HEK293 (cell line): ENCODE results near the gene OR52E6.

Source experiments
- CTCF ChIA-PET: fragments of 350-600 bp; formaldehyde crosslinking; extraction: SDS; loops from one replicate; lab custom pipeline; 2021; ENCODE audit warnings: antibody characterized with exemption; lab: Yijun Ruan, JAX
- POLR2A ChIA-PET: fragments of 300-600 bp; formaldehyde crosslinking; extraction: SDS; loops from one replicate; lab custom pipeline; 2020; ENCODE audit warnings: antibody characterized with exemption, inconsistent platforms; lab: Yijun Ruan, JAX
- H3K27ac ChIP-seq: fragments of 200-500 bp; sonication (Bioruptor generic); 2 replicates; pipeline ENCODE4 v1.5.1; 2014; ENCODE audit warnings: low read depth, low read length, control low read depth, inconsistent platforms; ENCODE audit errors: extremely low read depth
- H3K36me3 ChIP-seq, 2 experiments: fragments of 200-500 bp in 1 of 2; sonication (Bioruptor generic) in 1 of 2; 1 replicate in 1 of 2; 2 replicates in 1 of 2; pipeline ENCODE4 v1.5.1; 2014 to 2017; ENCODE audit warnings: inconsistent platforms in 2 of 2, low read length in 2 of 2; ENCODE audit not compliant: control insufficient read depth in 2 of 2, insufficient read depth in 1 of 2
- H3K4me1 ChIP-seq: fragments of 200-500 bp; sonication (Bioruptor generic); 2 replicates; pipeline ENCODE4 v1.5.1; 2014; ENCODE audit warnings: mild to moderate bottlenecking, low read length, inconsistent platforms; ENCODE audit not compliant: control insufficient read depth, insufficient read depth
- H3K4me3 ChIP-seq: 2 replicates; pipeline ENCODE4 v1.5.1; 2011; ENCODE audit warnings: low read depth, mild to moderate bottlenecking, control low read depth, low read length, moderate library complexity
- H3K9me3 ChIP-seq: fragments of 200-500 bp; sonication (Bioruptor generic); 2 replicates; pipeline ENCODE4 v1.5.1; 2014; ENCODE audit warnings: low read depth, low read length, inconsistent platforms; ENCODE audit not compliant: control insufficient read depth, insufficient read depth
- EGR2 ChIP-seq: fragments of 450-650 bp; formaldehyde crosslinking; IDR thresholded peaks from 2 replicates; pipeline ENCODE4 v1.5.1; 2016; ENCODE audit warnings: low read depth, missing biosample characterization, missing genetic modification characterization
- GLIS2 ChIP-seq: fragments of 450-650 bp; formaldehyde crosslinking; IDR thresholded peaks from 2 replicates; pipeline ENCODE4 v1.5.1; 2016; ENCODE audit warnings: missing biosample characterization, missing genetic modification characterization
- MZF1 ChIP-seq: fragments of 450-650 bp; formaldehyde crosslinking; IDR thresholded peaks from 2 replicates; pipeline ENCODE4 v1.5.1; 2017; ENCODE audit warnings: missing biosample characterization, missing genetic modification characterization, borderline replicate concordance
- REPIN1 ChIP-seq: fragments of 450-650 bp; formaldehyde crosslinking; IDR thresholded peaks from 2 replicates; pipeline ENCODE4 v1.5.1; 2017; ENCODE audit warnings: missing biosample characterization, missing genetic modification characterization, low read depth
- SCRT1 ChIP-seq: fragments of 450-650 bp; formaldehyde crosslinking; IDR thresholded peaks from 2 replicates; pipeline ENCODE4 v1.5.1; 2016; ENCODE audit warnings: missing biosample characterization, missing genetic modification characterization, borderline replicate concordance
- ZBTB7A ChIP-seq: fragments of 450-650 bp; formaldehyde crosslinking; IDR thresholded peaks from 2 replicates; pipeline ENCODE4 v1.5.1; 2016; ENCODE audit warnings: low read depth, missing biosample characterization, missing genetic modification characterization
- ZNF175 ChIP-seq: fragments of 450-650 bp; formaldehyde crosslinking; IDR thresholded peaks from 2 replicates; pipeline ENCODE4 v1.5.1; 2016; ENCODE audit warnings: missing biosample characterization, missing genetic modification characterization
- ZNF211 ChIP-seq: fragments of 450-650 bp; formaldehyde crosslinking; IDR thresholded peaks from 2 replicates; pipeline ENCODE4 v1.5.1; 2016; ENCODE audit warnings: low read depth, missing biosample characterization, missing genetic modification characterization
- ZNF311 ChIP-seq: fragments of 450-650 bp; formaldehyde crosslinking; IDR thresholded peaks from 2 replicates; pipeline ENCODE4 v1.5.1; 2017; ENCODE audit warnings: missing biosample characterization, missing genetic modification characterization, borderline replicate concordance
- ZNF324 ChIP-seq: fragments of 450-650 bp; formaldehyde crosslinking; IDR thresholded peaks from 2 replicates; pipeline ENCODE4 v1.5.1; 2016; ENCODE audit warnings: missing biosample characterization, missing genetic modification characterization
- ZNF335 ChIP-seq: fragments of 450-650 bp; formaldehyde crosslinking; conservative IDR thresholded peaks from 2 replicates; pipeline ENCODE4 v1.5.1; 2016; ENCODE audit warnings: missing biosample characterization, missing genetic modification characterization
- ZNF473 ChIP-seq: fragments of 450-650 bp; formaldehyde crosslinking; IDR thresholded peaks from 2 replicates; pipeline ENCODE4 v1.5.1; 2017; ENCODE audit warnings: missing biosample characterization, missing genetic modification characterization
- ZNF530 ChIP-seq: fragments of 450-650 bp; formaldehyde crosslinking; IDR thresholded peaks from 2 replicates; pipeline ENCODE4 v1.5.1; 2016; ENCODE audit warnings: low read depth, missing biosample characterization, missing genetic modification characterization
- ZNF626 ChIP-seq: fragments of 450-650 bp; sonication (Bioruptor Pico); formaldehyde crosslinking; IDR thresholded peaks from 2 replicates; pipeline ENCODE4 v1.5.1; 2018; ENCODE audit warnings: missing biosample characterization, missing genetic modification characterization, inconsistent platforms
- ZNF768 ChIP-seq: fragments of 450-650 bp; formaldehyde crosslinking; IDR thresholded peaks from 2 replicates; pipeline ENCODE4 v1.5.1; 2018; ENCODE audit warnings: missing biosample characterization, mild to moderate bottlenecking, missing genetic modification characterization
- ZNF777 ChIP-seq: fragments of 450-650 bp; formaldehyde crosslinking; IDR thresholded peaks from 2 replicates; pipeline ENCODE4 v1.5.1; 2017; ENCODE audit warnings: missing biosample characterization, missing genetic modification characterization, borderline replicate concordance
- TF ChIP-seq, protein P1 (sequence below): fragments of 450-650 bp; formaldehyde crosslinking; IDR thresholded peaks from 2 replicates; pipeline ENCODE4 v1.5.1; 2016; ENCODE audit warnings: missing biosample characterization, missing genetic modification characterization
- TF ChIP-seq, protein P2 (sequence below): fragments of 450-650 bp; formaldehyde crosslinking; IDR thresholded peaks from 2 replicates; pipeline ENCODE4 v1.5.1; 2016; ENCODE audit warnings: missing biosample characterization, missing genetic modification characterization, borderline replicate concordance
- TF ChIP-seq, protein P3 (sequence below): fragments of 450-650 bp; formaldehyde crosslinking; IDR thresholded peaks from 2 replicates; pipeline ENCODE4 v1.5.1; 2016; ENCODE audit warnings: missing biosample characterization, missing genetic modification characterization, borderline replicate concordance
- TF ChIP-seq, protein P4 (sequence below): fragments of 450-650 bp; formaldehyde crosslinking; IDR thresholded peaks from 2 replicates; pipeline ENCODE4 v1.5.1; 2017; ENCODE audit warnings: missing biosample characterization, mild to moderate bottlenecking, missing genetic modification characterization, moderate library complexity

OR52E6 gene

DNA sequence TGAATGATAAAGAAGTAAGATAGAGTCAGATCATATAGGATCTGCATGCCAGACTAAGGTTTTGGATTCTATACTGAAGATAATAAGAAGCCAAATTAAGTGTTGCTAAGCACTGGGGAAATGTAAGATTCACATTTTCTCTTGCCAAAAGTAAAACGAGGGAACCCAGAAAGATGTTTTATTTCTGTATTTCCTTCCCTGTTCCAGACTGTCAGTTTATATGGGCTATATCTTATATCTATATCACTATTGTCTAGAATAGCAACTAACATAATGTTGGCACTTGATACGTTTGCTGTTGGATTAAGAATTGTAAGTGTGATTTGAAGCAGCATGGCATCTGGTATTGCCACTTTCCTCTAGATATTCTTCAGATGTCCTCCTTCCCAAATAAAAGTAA is 8.3 kb downstream of the OR52E6 start (continued):
- no peak for TF ChIP-seq REPIN1 (tag by site-specific recombination)
- TF ChIP-seq GLIS2 (tag by site-specific recombination), result no peak
- TF ChIP-seq ZNF530, result no peak

DNA sequence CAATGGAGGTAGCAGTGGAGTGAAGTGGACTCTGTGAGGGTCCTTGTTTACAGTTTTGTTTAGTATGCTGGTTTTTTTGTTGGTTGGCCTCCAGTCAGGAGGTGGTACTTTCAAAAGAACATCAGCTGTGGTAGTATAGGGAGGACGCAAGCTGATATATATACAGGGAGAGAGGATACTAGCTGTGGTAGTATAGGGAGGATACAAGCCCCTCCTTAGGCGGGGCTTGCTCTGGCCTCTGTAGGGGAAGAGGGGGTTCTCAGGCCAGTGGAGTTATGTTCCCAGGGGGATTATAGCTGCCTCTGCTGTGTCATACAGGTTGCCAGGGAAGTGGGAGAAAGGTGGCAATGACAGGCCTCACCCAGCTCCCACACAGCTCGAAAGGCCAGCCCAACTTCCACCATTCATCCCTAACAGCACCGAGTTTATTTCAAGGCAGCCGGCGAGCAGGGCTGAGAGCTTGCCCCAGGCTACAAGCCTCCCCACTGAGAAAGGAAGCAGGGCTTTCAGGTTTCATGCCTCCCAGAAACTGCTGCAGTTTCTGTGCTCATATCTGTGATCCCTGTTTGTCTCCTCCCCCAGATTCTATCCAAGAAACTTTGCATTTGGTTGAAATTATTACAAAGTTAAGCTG is 10.4 kb downstream of the OR52E6 start:
- POLR2A ChIA-PET, result no interaction called here
- Histone ChIP-seq H3K4me3 (no peak overlapping the region), H3K27ac (no peak overlapping the region), H3K9me3 (no peaks in the 10 kb centered on the region), H3K36me3 (no peaks in the 10 kb centered on the region), H3K4me1 (no peaks in the 10 kb centered on the region)
- CTCF ChIA-PET, result interaction anchor here (0.6 kb wide), 3 partner anchors 47 to 508 kb away, joined by 3 to 4 read pairs (median 3); no protein-coding TSS in a partner anchor
- TF ChIP-seq GLIS2 (tag by site-specific recombination), result no peak
- TF ChIP-seq EGR2 (tag by site-specific recombination), result no peak

DNA sequence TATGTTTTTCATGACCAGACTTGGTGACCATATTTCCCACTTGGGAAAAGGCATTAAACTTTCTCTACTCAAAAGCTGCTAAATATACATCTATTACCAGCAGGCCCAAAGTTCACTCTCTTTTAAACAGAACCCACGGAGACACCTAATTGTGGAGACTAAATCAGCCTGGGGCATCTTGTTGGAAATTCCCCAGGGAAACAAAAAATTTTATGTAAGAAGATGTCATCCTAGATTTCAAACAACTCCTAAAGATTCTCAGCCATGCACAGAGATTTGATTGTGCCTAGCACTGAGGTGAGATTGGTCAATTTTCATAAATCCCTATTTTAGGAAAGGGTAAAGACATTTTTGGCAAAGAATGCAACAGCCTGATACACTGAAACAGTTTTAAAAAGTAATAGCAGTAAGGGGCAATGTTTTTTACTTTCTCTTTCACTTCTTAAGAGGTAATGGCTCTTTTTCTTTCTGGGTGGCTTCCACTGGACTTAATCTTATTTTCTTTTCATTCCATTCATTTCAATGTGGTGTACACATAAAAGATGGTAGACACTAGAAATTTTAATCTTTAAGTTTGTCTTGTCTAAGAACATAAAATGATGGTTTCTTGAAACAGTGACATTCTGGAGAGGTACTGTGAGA is 23.3 kb downstream of the OR52E6 start:
- H3K36me3 ChIP-seq, result no peaks in the 10 kb centered on the region
- no peak overlapping the region for H3K27ac ChIP-seq
- TF ChIP-seq ZNF768 (tag by site-specific recombination), result no peak
- TF ChIP-seq, protein P1, sequence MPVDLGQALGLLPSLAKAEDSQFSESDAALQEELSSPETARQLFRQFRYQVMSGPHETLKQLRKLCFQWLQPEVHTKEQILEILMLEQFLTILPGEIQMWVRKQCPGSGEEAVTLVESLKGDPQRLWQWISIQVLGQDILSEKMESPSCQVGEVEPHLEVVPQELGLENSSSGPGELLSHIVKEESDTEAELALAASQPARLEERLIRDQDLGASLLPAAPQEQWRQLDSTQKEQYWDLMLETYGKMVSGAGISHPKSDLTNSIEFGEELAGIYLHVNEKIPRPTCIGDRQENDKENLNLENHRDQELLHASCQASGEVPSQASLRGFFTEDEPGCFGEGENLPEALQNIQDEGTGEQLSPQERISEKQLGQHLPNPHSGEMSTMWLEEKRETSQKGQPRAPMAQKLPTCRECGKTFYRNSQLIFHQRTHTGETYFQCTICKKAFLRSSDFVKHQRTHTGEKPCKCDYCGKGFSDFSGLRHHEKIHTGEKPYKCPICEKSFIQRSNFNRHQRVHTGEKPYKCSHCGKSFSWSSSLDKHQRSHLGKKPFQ (tag by site-specific recombination), result no peak
- TF ChIP-seq ZBTB7A (tag by site-specific recombination), result no peak
- no peak for TF ChIP-seq ZNF626
- TF ChIP-seq, protein P2, sequence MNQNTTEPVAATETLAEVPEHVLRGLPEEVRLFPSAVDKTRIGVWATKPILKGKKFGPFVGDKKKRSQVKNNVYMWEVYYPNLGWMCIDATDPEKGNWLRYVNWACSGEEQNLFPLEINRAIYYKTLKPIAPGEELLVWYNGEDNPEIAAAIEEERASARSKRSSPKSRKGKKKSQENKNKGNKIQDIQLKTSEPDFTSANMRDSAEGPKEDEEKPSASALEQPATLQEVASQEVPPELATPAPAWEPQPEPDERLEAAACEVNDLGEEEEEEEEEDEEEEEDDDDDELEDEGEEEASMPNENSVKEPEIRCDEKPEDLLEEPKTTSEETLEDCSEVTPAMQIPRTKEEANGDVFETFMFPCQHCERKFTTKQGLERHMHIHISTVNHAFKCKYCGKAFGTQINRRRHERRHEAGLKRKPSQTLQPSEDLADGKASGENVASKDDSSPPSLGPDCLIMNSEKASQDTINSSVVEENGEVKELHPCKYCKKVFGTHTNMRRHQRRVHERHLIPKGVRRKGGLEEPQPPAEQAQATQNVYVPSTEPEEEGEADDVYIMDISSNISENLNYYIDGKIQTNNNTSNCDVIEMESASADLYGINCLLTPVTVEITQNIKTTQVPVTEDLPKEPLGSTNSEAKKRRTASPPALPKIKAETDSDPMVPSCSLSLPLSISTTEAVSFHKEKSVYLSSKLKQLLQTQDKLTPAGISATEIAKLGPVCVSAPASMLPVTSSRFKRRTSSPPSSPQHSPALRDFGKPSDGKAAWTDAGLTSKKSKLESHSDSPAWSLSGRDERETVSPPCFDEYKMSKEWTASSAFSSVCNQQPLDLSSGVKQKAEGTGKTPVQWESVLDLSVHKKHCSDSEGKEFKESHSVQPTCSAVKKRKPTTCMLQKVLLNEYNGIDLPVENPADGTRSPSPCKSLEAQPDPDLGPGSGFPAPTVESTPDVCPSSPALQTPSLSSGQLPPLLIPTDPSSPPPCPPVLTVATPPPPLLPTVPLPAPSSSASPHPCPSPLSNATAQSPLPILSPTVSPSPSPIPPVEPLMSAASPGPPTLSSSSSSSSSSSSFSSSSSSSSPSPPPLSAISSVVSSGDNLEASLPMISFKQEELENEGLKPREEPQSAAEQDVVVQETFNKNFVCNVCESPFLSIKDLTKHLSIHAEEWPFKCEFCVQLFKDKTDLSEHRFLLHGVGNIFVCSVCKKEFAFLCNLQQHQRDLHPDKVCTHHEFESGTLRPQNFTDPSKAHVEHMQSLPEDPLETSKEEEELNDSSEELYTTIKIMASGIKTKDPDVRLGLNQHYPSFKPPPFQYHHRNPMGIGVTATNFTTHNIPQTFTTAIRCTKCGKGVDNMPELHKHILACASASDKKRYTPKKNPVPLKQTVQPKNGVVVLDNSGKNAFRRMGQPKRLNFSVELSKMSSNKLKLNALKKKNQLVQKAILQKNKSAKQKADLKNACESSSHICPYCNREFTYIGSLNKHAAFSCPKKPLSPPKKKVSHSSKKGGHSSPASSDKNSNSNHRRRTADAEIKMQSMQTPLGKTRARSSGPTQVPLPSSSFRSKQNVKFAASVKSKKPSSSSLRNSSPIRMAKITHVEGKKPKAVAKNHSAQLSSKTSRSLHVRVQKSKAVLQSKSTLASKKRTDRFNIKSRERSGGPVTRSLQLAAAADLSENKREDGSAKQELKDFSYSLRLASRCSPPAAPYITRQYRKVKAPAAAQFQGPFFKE (tag by site-specific recombination), result no peak
- TF ChIP-seq SCRT1 (tag by site-specific recombination), result no peak
- no peak for TF ChIP-seq ZNF777 (tag by site-specific recombination)
- no peak for TF ChIP-seq ZNF211 (tag by site-specific recombination)
- TF ChIP-seq MZF1 (tag by site-specific recombination), result no peak
- TF ChIP-seq ZNF473 (tag by site-specific recombination), result no peak
- no peak for TF ChIP-seq ZNF324 (tag by site-specific recombination)
- no peak for TF ChIP-seq ZNF175 (tag by site-specific recombination)
- TF ChIP-seq ZNF311 (tag by site-specific recombination), result no peak
- TF ChIP-seq, protein P3, sequence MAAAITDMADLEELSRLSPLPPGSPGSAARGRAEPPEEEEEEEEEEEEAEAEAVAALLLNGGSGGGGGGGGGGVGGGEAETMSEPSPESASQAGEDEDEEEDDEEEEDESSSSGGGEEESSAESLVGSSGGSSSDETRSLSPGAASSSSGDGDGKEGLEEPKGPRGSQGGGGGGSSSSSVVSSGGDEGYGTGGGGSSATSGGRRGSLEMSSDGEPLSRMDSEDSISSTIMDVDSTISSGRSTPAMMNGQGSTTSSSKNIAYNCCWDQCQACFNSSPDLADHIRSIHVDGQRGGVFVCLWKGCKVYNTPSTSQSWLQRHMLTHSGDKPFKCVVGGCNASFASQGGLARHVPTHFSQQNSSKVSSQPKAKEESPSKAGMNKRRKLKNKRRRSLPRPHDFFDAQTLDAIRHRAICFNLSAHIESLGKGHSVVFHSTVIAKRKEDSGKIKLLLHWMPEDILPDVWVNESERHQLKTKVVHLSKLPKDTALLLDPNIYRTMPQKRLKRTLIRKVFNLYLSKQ (tag by site-specific recombination), result no peak
- TF ChIP-seq ZNF335 (tag by site-specific recombination), result no peak
- TF ChIP-seq, protein P4, sequence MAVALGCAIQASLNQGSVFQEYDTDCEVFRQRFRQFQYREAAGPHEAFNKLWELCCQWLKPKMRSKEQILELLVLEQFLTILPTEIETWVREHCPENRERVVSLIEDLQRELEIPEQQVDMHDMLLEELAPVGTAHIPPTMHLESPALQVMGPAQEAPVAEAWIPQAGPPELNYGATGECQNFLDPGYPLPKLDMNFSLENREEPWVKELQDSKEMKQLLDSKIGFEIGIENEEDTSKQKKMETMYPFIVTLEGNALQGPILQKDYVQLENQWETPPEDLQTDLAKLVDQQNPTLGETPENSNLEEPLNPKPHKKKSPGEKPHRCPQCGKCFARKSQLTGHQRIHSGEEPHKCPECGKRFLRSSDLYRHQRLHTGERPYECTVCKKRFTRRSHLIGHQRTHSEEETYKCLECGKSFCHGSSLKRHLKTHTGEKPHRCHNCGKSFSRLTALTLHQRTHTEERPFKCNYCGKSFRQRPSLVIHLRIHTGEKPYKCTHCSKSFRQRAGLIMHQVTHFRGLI (tag by site-specific recombination), result no peak
- no peak overlapping the region for H3K4me3 ChIP-seq
- H3K4me1 ChIP-seq, result no peaks in the 10 kb centered on the region
- POLR2A ChIA-PET, result no interaction called here
- CTCF ChIA-PET, result no interaction called here
- H3K9me3 ChIP-seq, result no peaks in the 10 kb centered on the region
